GM12878 (cell line): Measurements from ENCODE around the gene CLMP. TPM values are rescaled to one million over a fixed set of nuclear protein-coding genes. Genes with fewer than 3 reads are reported as not detected.

ENCODE experiments used
- ATAC-seq: fragments of 200-7000 bp; cut with Tn5 transposase; 3 replicates; pipeline ENCODE4 v1.9.1; 2020; ENCODE audit warnings: mild to moderate bottlenecking, moderate library complexity
- BruUV-seq: library from RNA; stranded (reverse); fragments of 400-500 nt; replicated peaks from 2 replicates; lab custom pipeline; 2021; lab: Mats Ljungman, UMichigan
- CTCF ChIA-PET: fragments of 300-600 bp; sonication (Branson Sonifier 250); formaldehyde crosslinking; extraction: SDS; loops from one replicate; lab custom pipeline; 2021; ENCODE audit warnings: inconsistent platforms; lab: Yijun Ruan, JAX
- POLR2A ChIA-PET: fragments of 350-600 bp; formaldehyde crosslinking; extraction: SDS; loops from one replicate; lab custom pipeline; 2021; ENCODE audit warnings: inconsistent platforms; lab: Charles Lee
- RAD21 ChIA-PET: fragments of 300-600 bp; sonication (Branson Sonifier 250); formaldehyde crosslinking; loops from one replicate; lab custom pipeline; 2023; ENCODE audit warnings: antibody characterized with exemption; ENCODE audit not compliant: unreplicated experiment; lab: Charles Lee
- SMC1A ChIA-PET: fragments of 300-600 bp; sonication (Branson Sonifier 250); formaldehyde crosslinking; loops from one replicate; lab custom pipeline; 2023; ENCODE audit not compliant: unreplicated experiment, uncharacterized antibody; lab: Charles Lee
- DNase-seq: peaks from one replicate; pipeline ENCODE4 v3.0.0-alpha.2; 2011; ENCODE audit warnings: low read depth, low spot score
- FAIRE-seq: peaks from 3 replicates; lab custom pipeline; 2011; peaks lifted over from hg19 to GRCh38; lab: Jason Lieb, UNC
- H2AFZ ChIP-seq: 2 replicates; pipeline ENCODE4 v1.6.0; 2011; ENCODE audit warnings: low read depth, low read length, control low read depth; ENCODE audit not compliant: control insufficient read depth
- H3K27ac ChIP-seq: 2 replicates; pipeline ENCODE4 v1.5.1; 2011; ENCODE audit warnings: control low read depth; ENCODE audit not compliant: control insufficient read depth, insufficient read depth
- H3K27me3 ChIP-seq, 2 experiments: replicated peaks in 1 of 2; 2 replicates each; pipeline versions ENCODE4 v1.6.0 to v1.6.1; 2011; ENCODE audit warnings: low read length in 1 of 2; ENCODE audit not compliant: control insufficient read depth in 2 of 2, insufficient read depth in 2 of 2
- H3K36me3 ChIP-seq, 2 experiments: 2 replicates each; pipeline ENCODE4 v1.5.1; 2011; ENCODE audit warnings: low read length in 1 of 2; ENCODE audit not compliant: control insufficient read depth in 2 of 2, insufficient read depth in 2 of 2
- H3K4me1 ChIP-seq: 2 replicates; pipeline ENCODE4 v1.6.1; 2011; ENCODE audit warnings: mild to moderate bottlenecking, low read length, moderate library complexity, mixed read lengths; ENCODE audit not compliant: control insufficient read depth, insufficient read depth
- H3K4me2 ChIP-seq: 2 replicates; pipeline ENCODE4 v1.6.0; 2011; ENCODE audit warnings: control low read depth; ENCODE audit not compliant: control insufficient read depth, insufficient read depth
- H3K4me3 ChIP-seq: fragments of 200-600 bp; sonication (generic); 2 replicates; pipeline ENCODE4 v1.5.1; 2016
- H3K79me2 ChIP-seq: 2 replicates; pipeline ENCODE4 v1.6.0; 2011; ENCODE audit warnings: low read length; ENCODE audit not compliant: control insufficient read depth, insufficient read depth
- H3K9ac ChIP-seq: 2 replicates; pipeline ENCODE4 v1.8.0; 2011; ENCODE audit warnings: low read length, control low read depth, mixed read lengths; ENCODE audit not compliant: control insufficient read depth, insufficient read depth
- H3K9me3 ChIP-seq: replicated peaks from 3 replicates; pipeline ENCODE4 v1.5.1; 2011; ENCODE audit warnings: mild to moderate bottlenecking, low read length; ENCODE audit not compliant: control insufficient read depth, insufficient read depth
- H4K20me1 ChIP-seq: 2 replicates; pipeline ENCODE4 v1.6.0; 2011; ENCODE audit not compliant: control insufficient read depth, insufficient read depth
- BHLHE40 ChIP-seq, 2 experiments: fragments of 450-650 bp in 1 of 2; IDR thresholded peaks; 2 replicates each; pipeline ENCODE4 v1.6.1; 2011 to 2017; ENCODE audit warnings: low read depth in 2 of 2, borderline replicate concordance in 1 of 2, improper control_type of control experiment in 1 of 2, low read length in 1 of 2, mild to moderate bottlenecking in 1 of 2
- EZH2 ChIP-seq: IDR thresholded peaks from 2 replicates; pipeline ENCODE4 v1.6.1; 2012; ENCODE audit warnings: low read depth, mild to moderate bottlenecking, control low read depth, inconsistent platforms, low read length, borderline replicate concordance; ENCODE audit not compliant: control insufficient read depth
- FOXM1 ChIP-seq: IDR thresholded peaks from 2 replicates; pipeline ENCODE4 v1.6.1; 2012; ENCODE audit warnings: low read depth, mild to moderate bottlenecking, inconsistent platforms, low read length, moderate library complexity
- IRF4 ChIP-seq: IDR thresholded peaks from 2 replicates; pipeline ENCODE4 v1.6.1; 2011; ENCODE audit warnings: low read depth, low read length
- MEF2A ChIP-seq: IDR thresholded peaks from 2 replicates; pipeline ENCODE4 v1.6.1; 2011; ENCODE audit warnings: low read depth, mild to moderate bottlenecking, low read length, moderate library complexity; ENCODE audit not compliant: insufficient read depth
- NBN ChIP-seq: fragments of 450-650 bp; IDR thresholded peaks from 2 replicates; pipeline ENCODE4 v1.6.1; 2016
- NR2C1 ChIP-seq: fragments of 450-650 bp; IDR thresholded peaks from 2 replicates; pipeline ENCODE4 v1.6.1; 2017; ENCODE audit warnings: antibody characterized with exemption, mild to moderate bottlenecking, moderate library complexity
- RBBP5 ChIP-seq: fragments of 200-600 bp; sonication (generic); conservative IDR thresholded peaks from 2 replicates; pipeline ENCODE4 v1.6.1; 2016
- WRNIP1 ChIP-seq: IDR thresholded peaks from 2 replicates; pipeline ENCODE4 v1.6.1; 2011; ENCODE audit warnings: low read depth, low read length, improper control_type of control experiment, borderline replicate concordance
- ZNF622 ChIP-seq: fragments of 450-650 bp; IDR thresholded peaks from 2 replicates; pipeline ENCODE4 v1.6.1; 2017; ENCODE audit warnings: mild to moderate bottlenecking, inconsistent platforms
- WGBS: methylation state at CpG from one replicate; pipeline ENCODE4 v1.1.6; 2016; ENCODE audit warnings: low lambda C conversion rate; ENCODE audit not compliant: insufficient replicate concordance, insufficient coverage; ENCODE audit errors: missing lambda C conversion rate; 5-methylcytosine and 5-hydroxymethylcytosine counted together
- in situ Hi-C: fragments of 300-500 bp; cut with MboI; formaldehyde crosslinking; loops from 9 replicates; pipeline ENCODE4 v1.14.3; 2018; ENCODE audit warnings: mixed read lengths
- intact Hi-C: fragments of 100-400 bp; cut with micrococcal nuclease; formaldehyde crosslinking; loops from one replicate; pipeline ENCODE4 v1.14.2; 2022; ENCODE audit not compliant: unreplicated experiment
- polyA plus RNA-seq, 11 experiments: library from polyadenylated mRNA; depleted of rRNA in 4 of 11; unstranded in 6 of 11; stranded (reverse) in 5 of 11; fragments of >200 nt; fragmentation: Nextera tagmentation in 4 of 11; fragmentation: Illumina TruSeq in 1 of 11; extraction: Ambion mirVana in 4 of 11; extraction: Trizol in 1 of 11; gene quantifications; 1 replicate in 1 of 11; 2 replicates in 10 of 11; pipeline versions ENCODE4 v1.2.1 to v1.2.3, GENCODE V29; 2011 to 2016; ENCODE audit warnings: inconsistent platforms in 2 of 11, missing spikeins in 2 of 11, low read depth in 1 of 11
- total RNA-seq, 4 experiments: library from RNA; depleted of rRNA in 3 of 4; stranded (reverse); fragments of >200 nt in 3 of 4; fragmentation: Illumina TruSeq in 1 of 4; extraction: Trizol in 1 of 4; gene quantifications; 2 replicates each; pipeline versions ENCODE4 v1.2.1 to v1.2.3, GENCODE V29; 2013 to 2021
- TF ChIP-seq, protein P1 (sequence below): fragments of 450-650 bp; formaldehyde crosslinking; IDR thresholded peaks from 2 replicates; pipeline ENCODE4 v1.5.0; 2022; ENCODE audit warnings: mild to moderate bottlenecking, missing genetic modification characterization
- TF ChIP-seq, protein P2 (sequence below): fragments of 450-650 bp; IDR thresholded peaks from 2 replicates; pipeline ENCODE4 v1.6.1; 2017; ENCODE audit warnings: low read depth, mild to moderate bottlenecking, moderate library complexity
- TF ChIP-seq, protein P3 (sequence below): fragments of 450-650 bp; IDR thresholded peaks from 2 replicates; pipeline ENCODE4 v1.6.1; 2017; ENCODE audit warnings: mild to moderate bottlenecking, moderate library complexity

CLMP gene
- total and polyA plus RNA-seq, 10 of the 15 experiments (the other 5 are each of a cell fraction or from before 2014, with no cell fraction given): 0.01 to 0.71 (median 0.20) TPM; not detected in 4

DNA sequence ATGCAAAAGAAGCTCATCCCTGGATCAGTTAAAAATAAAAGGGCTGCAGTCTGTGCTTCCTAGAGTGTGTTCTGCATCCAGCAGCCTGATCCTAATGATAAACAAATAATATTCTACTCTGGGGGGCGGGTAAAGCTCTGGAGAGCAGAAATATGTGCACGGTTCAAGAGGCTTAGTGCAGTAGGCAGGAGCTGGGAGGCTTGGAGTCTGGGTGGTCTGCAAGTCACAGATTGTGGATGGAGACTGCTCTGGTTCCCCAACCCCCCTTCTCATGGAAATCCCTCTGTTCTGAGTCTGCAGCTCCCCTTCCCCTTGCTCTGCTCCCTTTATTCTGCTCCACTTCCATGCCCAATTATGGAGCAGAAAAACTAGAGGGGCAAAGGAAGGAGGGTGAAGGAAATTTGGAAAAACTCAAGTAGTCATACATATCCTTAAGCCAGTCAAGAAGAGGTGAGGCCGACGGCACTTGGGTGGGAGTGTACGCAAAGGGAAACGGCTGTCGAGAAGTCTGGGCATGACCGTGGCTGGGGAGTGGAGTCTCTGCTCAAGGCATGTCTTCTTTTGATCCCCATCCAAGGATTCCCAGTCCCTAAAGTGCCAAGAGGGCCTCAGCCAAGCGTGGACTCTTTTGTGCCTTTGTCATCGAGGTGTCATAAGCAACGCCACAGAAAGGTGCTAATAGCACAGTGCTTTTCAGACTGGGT lies 16.3 kb upstream of the CLMP start (continued):
- TF ChIP-seq, protein P1, sequence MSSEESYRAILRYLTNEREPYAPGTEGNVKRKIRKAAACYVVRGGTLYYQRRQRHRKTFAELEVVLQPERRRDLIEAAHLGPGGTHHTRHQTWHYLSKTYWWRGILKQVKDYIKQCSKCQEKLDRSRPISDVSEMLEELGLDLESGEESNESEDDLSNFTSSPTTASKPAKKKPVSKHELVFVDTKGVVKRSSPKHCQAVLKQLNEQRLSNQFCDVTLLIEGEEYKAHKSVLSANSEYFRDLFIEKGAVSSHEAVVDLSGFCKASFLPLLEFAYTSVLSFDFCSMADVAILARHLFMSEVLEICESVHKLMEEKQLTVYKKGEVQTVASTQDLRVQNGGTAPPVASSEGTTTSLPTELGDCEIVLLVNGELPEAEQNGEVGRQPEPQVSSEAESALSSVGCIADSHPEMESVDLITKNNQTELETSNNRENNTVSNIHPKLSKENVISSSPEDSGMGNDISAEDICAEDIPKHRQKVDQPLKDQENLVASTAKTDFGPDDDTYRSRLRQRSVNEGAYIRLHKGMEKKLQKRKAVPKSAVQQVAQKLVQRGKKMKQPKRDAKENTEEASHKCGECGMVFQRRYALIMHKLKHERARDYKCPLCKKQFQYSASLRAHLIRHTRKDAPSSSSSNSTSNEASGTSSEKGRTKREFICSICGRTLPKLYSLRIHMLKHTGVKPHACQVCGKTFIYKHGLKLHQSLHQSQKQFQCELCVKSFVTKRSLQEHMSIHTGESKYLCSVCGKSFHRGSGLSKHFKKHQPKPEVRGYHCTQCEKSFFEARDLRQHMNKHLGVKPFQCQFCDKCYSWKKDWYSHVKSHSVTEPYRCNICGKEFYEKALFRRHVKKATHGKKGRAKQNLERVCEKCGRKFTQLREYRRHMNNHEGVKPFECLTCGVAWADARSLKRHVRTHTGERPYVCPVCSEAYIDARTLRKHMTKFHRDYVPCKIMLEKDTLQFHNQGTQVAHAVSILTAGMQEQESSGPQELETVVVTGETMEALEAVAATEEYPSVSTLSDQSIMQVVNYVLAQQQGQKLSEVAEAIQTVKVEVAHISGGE (CRISPR knock-in tag): no peak
- TF ChIP-seq EZH2 (no peak), FOXM1 (no peak)

DNA sequence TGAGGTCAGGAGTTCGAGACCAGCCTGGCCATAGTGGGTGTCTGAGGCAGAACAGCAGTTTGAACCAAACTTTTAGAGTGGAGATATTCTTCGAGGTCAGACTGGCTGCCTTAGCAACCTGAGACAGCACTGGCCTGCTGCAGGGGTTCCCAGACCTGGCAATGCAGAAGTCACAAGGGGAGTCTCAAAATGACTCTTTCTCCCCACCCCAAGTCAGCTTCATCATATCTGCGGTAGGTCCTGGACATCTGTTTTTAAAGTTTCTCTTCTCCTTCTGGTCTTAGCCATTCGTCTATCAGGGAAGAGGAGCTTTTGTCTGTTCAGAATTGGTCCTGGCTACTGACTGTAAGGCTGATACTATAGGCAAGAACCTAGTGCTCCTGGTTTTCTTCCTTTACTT lies 14.5 kb upstream of the CLMP start:
- ChIA-PET POLR2A (interaction anchor here (0.6 kb wide), 1 partner anchor 309 kb away, joined by 3 read pairs; no protein-coding TSS in a partner anchor), RAD21 (no interaction called here), CTCF (interaction anchor here (1.0 kb wide), 1 partner anchor 222 kb away, joined by 4 read pairs; no protein-coding TSS in a partner anchor), SMC1A (no interaction called here)
- Histone ChIP-seq H3K4me3 (no peak overlapping the region), H3K4me2 (no peak overlapping the region), H2AFZ (no peak overlapping the region), H3K27me3 (peaks cover 3 to 5% of the 10 kb centered on the region in 2 experiments; a peak in 3 of 4 replicates), H3K9me3 (no peaks in the 10 kb centered on the region), H4K20me1 (no peaks in the 10 kb centered on the region), H3K4me1 (0 out of 2 replicates have a peak, but pooled peaks cover 3% of the 10 kb centered on the region), H3K79me2 (no peaks in the 10 kb centered on the region), H3K27ac (no peak overlapping the region), H3K36me3 (no peaks in the 10 kb centered on the region), H3K9ac (no peak overlapping the region)
- DNase-seq (no peak), ATAC-seq (peak; percentile 52), FAIRE-seq (no peak)
- 10% methylated on average over 4 of the region's 4 CpGs for WGBS
- no TSS peak for BruUV-seq
- intact Hi-C loops: no loop called here
- in situ Hi-C loops: no loop called here
- TF ChIP-seq WRNIP1: no peak
- TF ChIP-seq IRF4: peak; percentile 35; the same call in 1 of the 2 replicates
- TF ChIP-seq, protein P2, sequence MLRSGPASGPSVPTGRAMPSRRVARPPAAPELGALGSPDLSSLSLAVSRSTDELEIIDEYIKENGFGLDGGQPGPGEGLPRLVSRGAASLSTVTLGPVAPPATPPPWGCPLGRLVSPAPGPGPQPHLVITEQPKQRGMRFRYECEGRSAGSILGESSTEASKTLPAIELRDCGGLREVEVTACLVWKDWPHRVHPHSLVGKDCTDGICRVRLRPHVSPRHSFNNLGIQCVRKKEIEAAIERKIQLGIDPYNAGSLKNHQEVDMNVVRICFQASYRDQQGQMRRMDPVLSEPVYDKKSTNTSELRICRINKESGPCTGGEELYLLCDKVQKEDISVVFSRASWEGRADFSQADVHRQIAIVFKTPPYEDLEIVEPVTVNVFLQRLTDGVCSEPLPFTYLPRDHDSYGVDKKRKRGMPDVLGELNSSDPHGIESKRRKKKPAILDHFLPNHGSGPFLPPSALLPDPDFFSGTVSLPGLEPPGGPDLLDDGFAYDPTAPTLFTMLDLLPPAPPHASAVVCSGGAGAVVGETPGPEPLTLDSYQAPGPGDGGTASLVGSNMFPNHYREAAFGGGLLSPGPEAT: no peak
- TF ChIP-seq, protein P3, sequence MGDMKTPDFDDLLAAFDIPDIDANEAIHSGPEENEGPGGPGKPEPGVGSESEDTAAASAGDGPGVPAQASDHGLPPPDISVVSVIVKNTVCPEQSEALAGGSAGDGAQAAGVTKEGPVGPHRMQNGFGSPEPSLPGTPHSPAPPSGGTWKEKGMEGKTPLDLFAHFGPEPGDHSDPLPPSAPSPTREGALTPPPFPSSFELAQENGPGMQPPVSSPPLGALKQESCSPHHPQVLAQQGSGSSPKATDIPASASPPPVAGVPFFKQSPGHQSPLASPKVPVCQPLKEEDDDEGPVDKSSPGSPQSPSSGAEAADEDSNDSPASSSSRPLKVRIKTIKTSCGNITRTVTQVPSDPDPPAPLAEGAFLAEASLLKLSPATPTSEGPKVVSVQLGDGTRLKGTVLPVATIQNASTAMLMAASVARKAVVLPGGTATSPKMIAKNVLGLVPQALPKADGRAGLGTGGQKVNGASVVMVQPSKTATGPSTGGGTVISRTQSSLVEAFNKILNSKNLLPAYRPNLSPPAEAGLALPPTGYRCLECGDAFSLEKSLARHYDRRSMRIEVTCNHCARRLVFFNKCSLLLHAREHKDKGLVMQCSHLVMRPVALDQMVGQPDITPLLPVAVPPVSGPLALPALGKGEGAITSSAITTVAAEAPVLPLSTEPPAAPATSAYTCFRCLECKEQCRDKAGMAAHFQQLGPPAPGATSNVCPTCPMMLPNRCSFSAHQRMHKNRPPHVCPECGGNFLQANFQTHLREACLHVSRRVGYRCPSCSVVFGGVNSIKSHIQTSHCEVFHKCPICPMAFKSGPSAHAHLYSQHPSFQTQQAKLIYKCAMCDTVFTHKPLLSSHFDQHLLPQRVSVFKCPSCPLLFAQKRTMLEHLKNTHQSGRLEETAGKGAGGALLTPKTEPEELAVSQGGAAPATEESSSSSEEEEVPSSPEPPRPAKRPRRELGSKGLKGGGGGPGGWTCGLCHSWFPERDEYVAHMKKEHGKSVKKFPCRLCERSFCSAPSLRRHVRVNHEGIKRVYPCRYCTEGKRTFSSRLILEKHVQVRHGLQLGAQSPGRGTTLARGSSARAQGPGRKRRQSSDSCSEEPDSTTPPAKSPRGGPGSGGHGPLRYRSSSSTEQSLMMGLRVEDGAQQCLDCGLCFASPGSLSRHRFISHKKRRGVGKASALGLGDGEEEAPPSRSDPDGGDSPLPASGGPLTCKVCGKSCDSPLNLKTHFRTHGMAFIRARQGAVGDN: no peak
- TF ChIP-seq NR2C1: no peak
- TF ChIP-seq BHLHE40 (IDR thresholded peaks at IDR 0.05; ENCODE audit: borderline replicate concordance in 1 of 2, low read depth in 2 of 2, low read length in 1 of 2): no peak
- no peak for TF ChIP-seq MEF2A
- no peak for TF ChIP-seq NBN
- no peak for TF ChIP-seq ZNF622
- no peak for TF ChIP-seq RBBP5
